ENCODE data around the gene C1QA. TPM values are rescaled to one million over a fixed set of nuclear protein-coding genes. Genes with fewer than 3 reads are reported as not detected.

Gene C1QA
- total and polyA plus RNA-seq, 4 donors = 27.4 to 513 (median 391) TPM

- Histone ChIP-seq H3K27me3 (ENCODE audit: control insufficient read depth in 3 of 3, insufficient read depth in 3 of 3, low read length in 2 of 3) (peaks cover 0 to 36% (median 7%) of the 10 kb centered on the region in 3 donors), H3K9ac (ENCODE audit: insufficient read depth in 1 of 2, low read length in 2 of 2) (no peak overlapping the region), H3K36me3 (ENCODE audit: control insufficient read depth in 4 of 4, insufficient read depth in 4 of 4, low read length in 4 of 4) (no peaks in the 10 kb centered on the region), H3K9me3 (ENCODE audit: control insufficient read depth in 4 of 4, insufficient read depth in 3 of 4, low read length in 3 of 4) (no peaks in the 10 kb centered on the region), H3K27ac (ENCODE audit: low read depth in 1 of 2, low read length in 1 of 2) (no peak overlapping the region), H3K4me1 (ENCODE audit: control insufficient read depth in 5 of 5, insufficient read depth in 5 of 5, low read length in 5 of 5) (no peaks in the 10 kb centered on the region), H3K4me3 (no peak overlapping the region)
- WGBS, 2 donors = 72 to 76% methylated on average over 10 of the region's 10 CpGs
- TF ChIP-seq CTCF (IDR thresholded peaks at IDR 0.05; ENCODE audit: control extremely low read depth, extremely low read depth) = no peak
- no peak for DNase-seq
- ATAC-seq (ENCODE audit: insufficient read depth, low FRiP score) = no peak
Observed at GRCh38 chr1:22594396-22594795, 42.0 kb upstream of the C1QA start.

- WGBS, 2 donors = 71 to 84% methylated on average over 7 of the region's 7 CpGs
- no peak overlapping the region for H3K27ac ChIP-seq (ENCODE audit: low read depth in 1 of 2, low read length in 1 of 2)
- H3K36me3 ChIP-seq (ENCODE audit: control insufficient read depth in 4 of 4, insufficient read depth in 4 of 4, low read length in 4 of 4) = no peaks in the 10 kb centered on the region
- no peaks in the 10 kb centered on the region for H3K9me3 ChIP-seq (ENCODE audit: control insufficient read depth in 4 of 4, insufficient read depth in 3 of 4, low read length in 3 of 4)
- DNase-seq (no peak), ATAC-seq (ENCODE audit: insufficient read depth, low FRiP score) (no peak)
- peaks cover 0 to 42% (median 7%) of the 10 kb centered on the region in 3 donors for H3K27me3 ChIP-seq (ENCODE audit: control insufficient read depth in 3 of 3, insufficient read depth in 3 of 3, low read length in 2 of 3)
- TF ChIP-seq CTCF (IDR thresholded peaks at IDR 0.05; ENCODE audit: control extremely low read depth, extremely low read depth) = no peak
- H3K4me1 ChIP-seq (ENCODE audit: control insufficient read depth in 5 of 5, insufficient read depth in 5 of 5, low read length in 5 of 5) = no peaks in the 10 kb centered on the region
- H3K9ac ChIP-seq (ENCODE audit: insufficient read depth in 1 of 2, low read length in 2 of 2) = no peak overlapping the region
- no peak overlapping the region for H3K4me3 ChIP-seq
Observed at GRCh38 chr1:22595108-22595507, 41.3 kb upstream of the C1QA start.

GRCh38 chr1:22597301-22597965 lies 39.0 kb upstream of the C1QA start:
- Histone ChIP-seq H3K27me3 (ENCODE audit: control insufficient read depth in 3 of 3, insufficient read depth in 3 of 3, low read length in 2 of 3) (peaks cover 0 to 39% (median 7%) of the 10 kb centered on the region in 3 donors), H3K9me3 (ENCODE audit: control insufficient read depth in 4 of 4, insufficient read depth in 3 of 4, low read length in 3 of 4) (peaks cover 0 to 2% (median 0%) of the 10 kb centered on the region in 4 donors), H3K4me1 (ENCODE audit: control insufficient read depth in 5 of 5, insufficient read depth in 5 of 5, low read length in 5 of 5) (no peaks in the 10 kb centered on the region), H3K36me3 (ENCODE audit: control insufficient read depth in 4 of 4, insufficient read depth in 4 of 4, low read length in 4 of 4) (no peaks in the 10 kb centered on the region), H3K27ac (ENCODE audit: low read depth in 1 of 2, low read length in 1 of 2) (no peak overlapping the region), H3K4me3 (no peak overlapping the region), H3K9ac (ENCODE audit: insufficient read depth in 1 of 2, low read length in 2 of 2) (no peak overlapping the region)
- DNase-seq (no peak), ATAC-seq (ENCODE audit: insufficient read depth, low FRiP score) (no peak)
- TF ChIP-seq CTCF (IDR thresholded peaks at IDR 0.05; ENCODE audit: control extremely low read depth, extremely low read depth) = no peak
- WGBS, 2 donors = 71 to 83% methylated on average over 28 to 30 of the region's 30 CpGs

DNA sequence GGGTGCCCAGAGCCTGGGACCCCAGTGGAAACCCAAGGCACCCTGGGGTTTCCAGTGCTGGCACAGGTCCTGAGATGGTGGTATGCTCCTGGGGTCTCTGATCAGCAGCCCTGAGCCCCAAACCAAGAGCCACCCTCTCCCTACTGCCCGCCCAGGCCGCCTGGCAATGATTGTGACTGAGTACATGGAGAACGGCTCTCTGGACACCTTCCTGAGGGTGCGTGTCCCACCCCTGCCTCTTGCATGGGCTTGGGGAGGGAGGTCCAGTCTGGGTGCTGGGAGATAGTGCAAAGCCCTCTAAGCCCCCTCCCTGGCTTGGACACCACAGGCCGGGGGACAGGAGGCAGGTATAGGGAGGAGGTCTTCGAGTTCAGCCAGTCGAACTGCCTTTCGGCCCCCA lies 38.4 kb upstream of the C1QA start:
- H3K9ac ChIP-seq (ENCODE audit: insufficient read depth in 1 of 2, low read length in 2 of 2) = no peak overlapping the region
- H3K36me3 ChIP-seq (ENCODE audit: control insufficient read depth in 4 of 4, insufficient read depth in 4 of 4, low read length in 4 of 4) = no peaks in the 10 kb centered on the region
- H3K27me3 ChIP-seq (ENCODE audit: control insufficient read depth in 3 of 3, insufficient read depth in 3 of 3, low read length in 2 of 3) = peaks cover 0 to 34% (median 4%) of the 10 kb centered on the region in 3 donors
- DNase-seq = no peak
- no peak overlapping the region for H3K27ac ChIP-seq (ENCODE audit: low read depth in 1 of 2, low read length in 1 of 2)
- no peak for ATAC-seq (ENCODE audit: insufficient read depth, low FRiP score)
- H3K4me1 ChIP-seq (ENCODE audit: control insufficient read depth in 5 of 5, insufficient read depth in 5 of 5, low read length in 5 of 5) = no peaks in the 10 kb centered on the region
- H3K4me3 ChIP-seq = no peak overlapping the region
- no peak for TF ChIP-seq CTCF (IDR thresholded peaks at IDR 0.05; ENCODE audit: control extremely low read depth, extremely low read depth)
- H3K9me3 ChIP-seq (ENCODE audit: control insufficient read depth in 4 of 4, insufficient read depth in 3 of 4, low read length in 3 of 4) = peaks cover 0 to 2% (median 0%) of the 10 kb centered on the region in 4 donors
- 82 to 88% methylated on average over 8 of the region's 8 CpGs for WGBS, 2 donors
